Osteoblast (primary cell): ENCODE measurements around the gene SAP130. TPM values are rescaled to one million over a fixed set of nuclear protein-coding genes. Genes with fewer than 3 reads are reported as not detected.
A peak's percentile ranks its signal among the peaks of the same experiment; 100 is the strongest.

ENCODE experiments used
- DNase-seq: peaks from one replicate; pipeline ENCODE4 v3.0.0; 2011; ENCODE audit warnings: low spot score, mixed read lengths; ENCODE audit not compliant: insufficient read length; ENCODE audit errors: missing footprints
- H2AFZ ChIP-seq: 2 replicates; pipeline ENCODE4 v1.6.0; 2011; ENCODE audit warnings: mild to moderate bottlenecking, low read length
- H3K27ac ChIP-seq: 2 replicates; pipeline ENCODE4 v1.5.1; 2011; ENCODE audit warnings: mild to moderate bottlenecking, low read depth, low read length, moderate library complexity
- H3K27me3 ChIP-seq: 2 replicates; pipeline ENCODE4 v1.6.0; 2012; ENCODE audit warnings: mild to moderate bottlenecking, control low read depth, inconsistent platforms, low read length, moderate library complexity; ENCODE audit not compliant: insufficient read depth
- H3K36me3 ChIP-seq: 2 replicates; pipeline ENCODE4 v1.5.1; 2011; ENCODE audit warnings: mild to moderate bottlenecking, low read length, control low read depth, moderate library complexity; ENCODE audit not compliant: insufficient read depth
- H3K4me1 ChIP-seq: 2 replicates; pipeline ENCODE4 v1.5.1; 2011; ENCODE audit warnings: mild to moderate bottlenecking, low read length, control low read depth, moderate library complexity; ENCODE audit not compliant: insufficient read depth
- H3K4me2 ChIP-seq: 2 replicates; pipeline ENCODE4 v1.6.0; 2011; ENCODE audit warnings: mild to moderate bottlenecking, low read length; ENCODE audit not compliant: insufficient read depth
- H3K4me3 ChIP-seq: fragments of 200-600 bp; sonication (generic); 3 replicates; pipeline ENCODE4 v1.5.1; 2012; ENCODE audit warnings: mild to moderate bottlenecking, low read length, inconsistent platforms; ENCODE audit not compliant: insufficient read depth
- H3K79me2 ChIP-seq: 2 replicates; pipeline ENCODE4 v1.6.0; 2012; ENCODE audit warnings: mild to moderate bottlenecking, low read length, control low read depth, inconsistent platforms; ENCODE audit not compliant: insufficient read depth
- H3K9me3 ChIP-seq: 2 replicates; pipeline ENCODE4 v1.5.1; 2011; ENCODE audit warnings: low read depth, low read length, control low read depth
- H4K20me1 ChIP-seq: 2 replicates; pipeline ENCODE4 v1.6.0; 2012; ENCODE audit warnings: mild to moderate bottlenecking, low read length, control low read depth; ENCODE audit not compliant: insufficient read depth
- CTCF ChIP-seq: IDR thresholded peaks from 2 replicates; pipeline ENCODE4 v1.5.1; 2011; ENCODE audit warnings: mild to moderate bottlenecking, low read depth, low read length, moderate library complexity; ENCODE audit errors: extremely low read depth
- total RNA-seq: library from RNA; depleted of rRNA; stranded (reverse); fragments of >200 nt; gene quantifications from 2 replicates; pipeline ENCODE4 v1.2.3, GENCODE V29; 2012

The SAP130 gene
- total RNA-seq, 1 donor = 5.4 TPM

- Histone ChIP-seq H3K9me3 (no peaks in the 10 kb centered on the region), H3K4me1 (no peaks in the 10 kb centered on the region), H3K27me3 (no peaks in the 10 kb centered on the region), H2AFZ (no peak overlapping the region), H3K4me2 (no peak overlapping the region), H3K4me3 (no peak overlapping the region), H3K36me3 (peaks cover 56% of the 10 kb centered on the region), H3K27ac (no peak overlapping the region), H4K20me1 (no peaks in the 10 kb centered on the region), H3K79me2 (peaks cover 10% of the 10 kb centered on the region)
- peak; percentile 86 for DNase-seq
- no peak for TF ChIP-seq CTCF
Measured at GRCh38 chr2:128016620-128017019, 11.2 kb downstream of the SAP130 start.

- Histone ChIP-seq H3K27ac (no peak overlapping the region), H3K36me3 (peaks cover 87% of the 10 kb centered on the region)
- no peak for DNase-seq
Measured at GRCh38 chr2:128012698-128013097, 15.2 kb downstream of the SAP130 start.

GRCh38 chr2:128008074-128008672, 19.7 kb downstream of the SAP130 start:
- no peak for DNase-seq
- H3K36me3 ChIP-seq = peaks cover 69% of the 10 kb centered on the region

More at GRCh38 chr2:128012698-128013097, 15.2 kb downstream of the SAP130 start:
- no peaks in the 10 kb centered on the region for H3K27me3 ChIP-seq
- no peak overlapping the region for H3K4me2 ChIP-seq
- no peak for TF ChIP-seq CTCF
- H4K20me1 ChIP-seq = no peaks in the 10 kb centered on the region
- H3K9me3 ChIP-seq = no peaks in the 10 kb centered on the region
- H3K79me2 ChIP-seq = no peaks in the 10 kb centered on the region
- no peaks in the 10 kb centered on the region for H3K4me1 ChIP-seq
- no peak overlapping the region for H3K4me3 ChIP-seq
- no peak overlapping the region for H2AFZ ChIP-seq

GRCh38 chr2:128004509-128004908, 23.4 kb downstream of the SAP130 start:
- no peak overlapping the region for H3K4me2 ChIP-seq
- peaks cover 67% of the 10 kb centered on the region for H3K36me3 ChIP-seq
- H3K27ac ChIP-seq = no peak overlapping the region
- no peak overlapping the region for H3K4me3 ChIP-seq
- H3K27me3 ChIP-seq = no peaks in the 10 kb centered on the region
- no peaks in the 10 kb centered on the region for H3K4me1 ChIP-seq
- H2AFZ ChIP-seq = no peak overlapping the region
- no peak for TF ChIP-seq CTCF
- peaks cover 2% of the 10 kb centered on the region for H4K20me1 ChIP-seq
- H3K79me2 ChIP-seq = no peaks in the 10 kb centered on the region
- no peak for DNase-seq
- H3K9me3 ChIP-seq = no peaks in the 10 kb centered on the region

More at GRCh38 chr2:128008074-128008672, 19.7 kb downstream of the SAP130 start:
- Histone ChIP-seq H3K4me1 (no peaks in the 10 kb centered on the region), H3K4me3 (no peak overlapping the region), H2AFZ (no peak overlapping the region), H3K4me2 (no peak overlapping the region), H3K27me3 (no peaks in the 10 kb centered on the region), H3K79me2 (no peaks in the 10 kb centered on the region), H3K9me3 (no peaks in the 10 kb centered on the region), H3K27ac (no peak overlapping the region), H4K20me1 (no peaks in the 10 kb centered on the region)
- no peak for TF ChIP-seq CTCF
